Skeletal muscle tissue (tissue), 4 donors: ENCODE data around the gene RBP5. TPM values are rescaled to one million over a fixed set of nuclear protein-coding genes. Genes with fewer than 3 reads are reported as not detected.

Experiments used
- H3K27ac ChIP-seq: one replicate; pipeline ENCODE4 v1.7.0; 2013; ENCODE audit warnings: mild to moderate bottlenecking, low read depth, low read length, inconsistent platforms
- H3K27me3 ChIP-seq, 3 donors: one replicate each; pipeline ENCODE4 v1.7.0; 2013; ENCODE audit warnings: low read length in 3 of 3; ENCODE audit not compliant: control insufficient read depth in 3 of 3, insufficient read depth in 3 of 3
- H3K36me3 ChIP-seq, 3 donors: one replicate each; pipeline ENCODE4 v1.7.0; 2013; ENCODE audit warnings: low read length in 3 of 3; ENCODE audit not compliant: control insufficient read depth in 3 of 3, insufficient read depth in 3 of 3
- H3K4me1 ChIP-seq, 3 donors: one replicate each; pipeline ENCODE4 v1.7.0; 2013; ENCODE audit warnings: low read length in 3 of 3, mild to moderate bottlenecking in 3 of 3; ENCODE audit not compliant: control insufficient read depth in 3 of 3, insufficient read depth in 3 of 3
- H3K4me3 ChIP-seq, 3 donors: one replicate each; pipeline ENCODE4 v1.7.0; 2013; ENCODE audit warnings: low read length in 3 of 3
- H3K9ac ChIP-seq, 3 donors: one replicate each; pipeline ENCODE4 v1.7.0; 2013; ENCODE audit warnings: low read length in 3 of 3, mild to moderate bottlenecking in 3 of 3, moderate library complexity in 2 of 3, low read depth in 1 of 3
- H3K9me3 ChIP-seq, 3 donors: one replicate each; pipeline ENCODE4 v1.7.0; 2013; ENCODE audit warnings: low read length in 3 of 3; ENCODE audit not compliant: control insufficient read depth in 3 of 3
- total RNA-seq: library from RNA; depleted of rRNA; stranded (reverse); fragments of >200 nt; gene quantifications from one replicate; pipeline ENCODE4 v1.2.3, GENCODE V29; 2014
- donor health status: Osteomylitis.

Gene RBP5
- total RNA-seq, 1 donor from 2014 or later: not detected

DNA sequence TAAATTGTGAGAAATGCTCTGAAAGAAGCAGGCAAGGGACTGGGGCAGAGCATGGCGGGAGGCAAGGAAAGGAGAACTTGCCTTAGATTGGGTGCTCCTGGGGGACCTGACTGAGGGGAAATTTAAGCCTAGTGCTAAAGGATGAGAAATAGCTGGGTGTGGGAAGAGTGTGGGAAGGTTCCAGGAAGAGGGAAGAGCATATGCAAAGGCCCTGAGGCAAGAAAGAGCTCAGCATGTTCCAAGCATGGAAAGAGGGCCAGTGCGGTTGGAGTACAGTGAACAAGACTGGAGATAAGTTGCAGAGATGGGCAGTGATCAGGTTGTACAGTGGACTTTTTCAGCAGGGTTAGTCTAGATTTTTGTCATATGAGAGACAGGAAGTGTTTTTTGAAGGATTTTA, 10.5 kb upstream of the RBP5 start:
- H3K27ac ChIP-seq: no peak overlapping the region
- H3K9ac ChIP-seq: no peak overlapping the region
- H3K36me3 ChIP-seq: peaks cover 2 to 40% (median 4%) of the 10 kb centered on the region in 3 donors
- peaks cover 0 to under 1% (median 0%) of the 10 kb centered on the region in 3 donors for H3K4me1 ChIP-seq
- H3K9me3 ChIP-seq: no peaks in the 10 kb centered on the region
- H3K27me3 ChIP-seq: no peaks in the 10 kb centered on the region
- no peak overlapping the region for H3K4me3 ChIP-seq

DNA sequence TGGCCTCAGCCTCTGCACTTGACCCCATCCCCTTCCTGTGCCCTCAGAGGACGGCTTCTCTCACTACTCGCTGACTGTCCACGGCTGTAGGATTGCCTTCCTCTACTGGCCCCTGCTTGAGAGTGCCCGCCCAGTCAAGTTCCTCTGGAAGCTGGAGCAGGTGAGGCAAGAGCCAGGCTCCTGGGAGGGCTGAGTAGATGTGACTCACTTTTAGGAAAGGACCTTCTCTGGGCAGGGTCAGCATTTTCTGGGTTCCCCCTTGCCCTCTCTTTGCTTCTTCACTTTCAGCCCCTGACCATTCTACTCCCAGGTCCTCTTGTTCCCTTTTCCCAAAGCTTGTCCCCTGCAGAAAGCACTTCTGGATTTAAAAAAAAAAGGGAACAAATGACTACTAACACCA, 9.2 kb upstream of the RBP5 start:
- Histone ChIP-seq H3K9me3 (no peaks in the 10 kb centered on the region), H3K27me3 (no peaks in the 10 kb centered on the region), H3K4me1 (no peaks in the 10 kb centered on the region), H3K9ac (no peak overlapping the region), H3K27ac (no peak overlapping the region), H3K4me3 (no peak overlapping the region), H3K36me3 (peaks cover 2 to 43% (median 4%) of the 10 kb centered on the region in 3 donors)

DNA sequence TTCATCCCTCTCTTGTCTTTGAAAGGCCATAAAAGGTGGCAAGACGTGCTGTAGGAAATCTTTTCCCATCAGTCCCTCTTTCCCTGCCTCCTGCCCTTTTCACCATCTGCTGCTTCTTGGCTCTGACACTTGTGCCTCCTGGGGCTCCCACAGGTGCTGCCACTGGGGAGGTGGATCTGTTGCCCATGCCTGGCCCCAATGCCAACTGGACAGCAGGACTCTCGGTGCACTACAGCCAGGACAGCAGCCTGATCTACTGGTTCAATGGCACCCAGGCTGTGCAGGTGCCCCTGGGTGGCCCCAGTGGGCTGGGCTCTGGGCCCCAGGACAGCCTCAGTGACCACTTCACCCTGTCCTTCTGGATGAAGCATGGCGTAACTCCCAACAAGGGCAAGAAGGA, 8.0 kb upstream of the RBP5 start:
- peaks cover 2 to 38% (median 4%) of the 10 kb centered on the region in 3 donors for H3K36me3 ChIP-seq
- peaks cover 0 to 2% (median under 1%) of the 10 kb centered on the region in 3 donors for H3K27me3 ChIP-seq
- no peak overlapping the region for H3K27ac ChIP-seq
- no peaks in the 10 kb centered on the region for H3K4me1 ChIP-seq
- H3K9me3 ChIP-seq: no peaks in the 10 kb centered on the region
- H3K9ac ChIP-seq: no peak overlapping the region
- no peak overlapping the region for H3K4me3 ChIP-seq

DNA sequence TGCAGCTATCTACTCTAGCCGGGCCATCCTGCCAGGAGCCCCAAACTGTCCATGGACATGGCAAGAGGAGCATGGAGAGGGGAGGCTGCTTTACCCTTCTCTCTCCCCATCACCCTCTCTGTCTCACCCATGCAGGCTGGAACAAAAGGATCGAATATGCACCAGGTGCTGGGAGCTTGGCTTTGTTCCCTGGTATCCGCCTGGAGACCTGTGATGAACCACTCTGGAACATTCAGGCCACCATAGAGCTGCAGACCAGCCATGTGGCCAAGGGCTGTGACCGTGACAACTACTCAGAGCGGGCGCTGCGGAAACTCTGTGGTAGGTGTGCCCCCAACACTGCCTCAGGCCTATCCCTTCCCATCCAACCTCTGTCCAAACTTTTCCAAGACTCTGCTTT, 7.4 kb upstream of the RBP5 start:
- H3K36me3 ChIP-seq: peaks cover 2 to 38% (median 4%) of the 10 kb centered on the region in 3 donors
- H3K9me3 ChIP-seq: no peaks in the 10 kb centered on the region
- peaks cover 1 to 5% (median 3%) of the 10 kb centered on the region in 3 donors for H3K4me1 ChIP-seq
- no peak overlapping the region for H3K27ac ChIP-seq
- no peak overlapping the region for H3K9ac ChIP-seq
- no peak overlapping the region for H3K4me3 ChIP-seq
- H3K27me3 ChIP-seq: peaks cover 0 to 6% (median 4%) of the 10 kb centered on the region in 3 donors

DNA sequence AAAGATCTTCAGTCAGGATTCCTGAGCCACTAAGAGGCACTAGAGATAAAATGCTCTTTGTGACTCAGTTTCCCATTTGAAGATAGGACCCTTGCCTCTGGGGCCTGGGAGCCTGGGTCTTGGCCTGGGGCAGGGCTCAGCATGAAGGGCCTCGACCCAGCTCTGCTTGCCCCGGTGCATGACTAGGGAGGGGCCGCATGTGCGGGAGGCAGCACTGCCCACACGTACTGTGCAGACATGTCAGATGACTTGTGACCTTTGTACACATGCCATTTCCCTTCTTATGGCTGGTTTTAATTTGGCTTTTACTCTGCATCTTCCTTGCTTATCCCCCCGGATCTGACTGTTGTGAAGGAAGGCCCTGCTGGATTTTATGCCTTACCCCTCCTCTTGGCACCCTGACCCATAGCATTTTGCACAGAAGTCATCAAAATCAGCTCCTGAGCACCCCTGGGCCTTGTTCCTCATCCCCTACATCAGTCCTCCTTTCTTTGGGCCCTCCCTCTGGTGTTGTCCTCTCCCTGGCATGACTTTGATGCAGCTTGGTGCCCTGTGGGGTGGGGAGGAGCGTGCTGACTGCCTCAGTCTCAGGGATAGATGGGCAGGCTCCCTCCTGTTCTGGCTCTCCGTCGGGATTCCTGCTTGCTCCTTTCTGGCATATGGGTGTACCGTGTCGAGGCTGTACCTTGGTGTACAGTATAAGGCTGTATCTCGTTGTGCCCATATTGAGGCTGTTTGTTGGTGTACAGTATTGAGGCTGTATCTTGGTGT, 5.9 kb upstream of the RBP5 start:
- no peak overlapping the region for H3K4me3 ChIP-seq
- H3K4me1 ChIP-seq: peaks cover 12 to 16% (median 14%) of the 10 kb centered on the region in 3 donors
- H3K27me3 ChIP-seq: peaks cover 3 to 12% (median 7%) of the 10 kb centered on the region in 3 donors
- no peaks in the 10 kb centered on the region for H3K9me3 ChIP-seq
- peaks cover 2 to 36% (median 4%) of the 10 kb centered on the region in 3 donors for H3K36me3 ChIP-seq
- no peak overlapping the region for H3K27ac ChIP-seq
- no peak overlapping the region for H3K9ac ChIP-seq

DNA sequence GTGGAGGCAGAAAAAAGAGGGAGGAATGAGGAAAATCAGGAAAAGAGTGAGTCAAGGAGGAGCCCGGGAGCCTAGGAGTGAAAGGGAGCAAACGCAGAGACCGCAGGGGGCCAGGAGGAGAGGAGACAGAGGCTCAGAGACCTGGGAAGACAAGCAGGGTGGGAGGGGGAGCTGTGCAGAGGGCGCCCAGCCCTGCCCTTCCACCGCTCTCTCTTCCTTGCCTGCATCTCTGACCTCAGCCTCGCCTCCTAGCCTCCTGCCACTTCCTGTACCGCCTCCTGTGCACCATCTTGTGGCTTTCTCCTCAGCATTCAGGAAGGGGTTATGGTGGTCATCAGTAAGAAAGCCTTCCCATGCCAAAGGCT, 2.8 kb upstream of the RBP5 start:
- Histone ChIP-seq H3K4me3 (peak overlapping the region in 2 of 3 donors; percentile 0 to 70), H3K9me3 (no peaks in the 10 kb centered on the region), H3K27me3 (peaks cover 21 to 33% (median 27%) of the 10 kb centered on the region in 3 donors), H3K4me1 (peaks cover 20 to 30% (median 30%) of the 10 kb centered on the region in 3 donors), H3K36me3 (peaks cover 0 to 24% (median 4%) of the 10 kb centered on the region in 3 donors), H3K27ac (no peak overlapping the region), H3K9ac (no peak overlapping the region)

DNA sequence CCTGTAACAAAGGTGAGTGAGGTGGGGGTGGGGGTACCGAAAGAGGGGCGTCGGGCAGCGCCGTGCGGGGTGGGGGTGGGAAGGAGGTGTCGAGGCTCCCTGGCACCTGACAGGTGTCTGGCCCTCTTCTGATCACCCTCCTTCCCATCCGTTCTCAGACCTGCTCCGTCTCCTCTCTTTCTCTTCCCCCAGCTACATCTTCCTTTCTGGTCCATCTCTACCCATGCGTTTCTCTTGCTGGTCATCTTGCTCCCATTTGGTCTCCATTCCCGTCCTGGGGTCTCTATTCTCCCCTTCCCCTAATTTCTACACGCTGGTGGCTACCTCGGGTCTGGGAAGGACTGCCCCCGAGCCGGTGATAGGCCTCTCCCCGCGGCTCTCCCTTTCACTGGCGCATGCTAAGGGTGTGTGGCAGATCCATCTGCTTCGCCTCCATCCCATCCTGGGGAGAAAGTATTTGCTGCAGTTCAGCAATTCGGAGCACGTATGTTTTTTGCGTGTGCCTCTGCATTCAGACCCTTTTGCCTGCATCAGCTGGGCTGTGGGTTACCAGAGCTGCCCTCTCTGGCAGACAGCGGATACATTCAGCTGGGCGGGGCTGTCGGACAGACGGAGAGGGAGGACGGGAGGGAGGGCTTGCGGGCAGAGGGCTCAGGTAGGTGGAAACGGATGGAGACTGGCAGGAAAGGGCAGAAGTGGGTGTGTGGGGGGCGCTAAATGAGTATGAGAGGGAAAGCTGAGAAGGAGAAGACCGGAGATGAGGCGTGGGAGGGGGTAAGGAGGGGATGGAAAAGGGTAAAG, 2.2 kb upstream of the RBP5 start:
- peaks cover 20 to 30% (median 30%) of the 10 kb centered on the region in 3 donors for H3K4me1 ChIP-seq
- peak overlapping the region; percentile 70 to 75 (median 72) for H3K4me3 ChIP-seq
- peaks cover 0 to 18% (median 4%) of the 10 kb centered on the region in 3 donors for H3K36me3 ChIP-seq
- H3K9ac ChIP-seq: peak overlapping the region; percentile 61 to 70 (median 65)
- peaks cover 21 to 33% (median 27%) of the 10 kb centered on the region in 3 donors for H3K27me3 ChIP-seq
- no peaks in the 10 kb centered on the region for H3K9me3 ChIP-seq
- peak overlapping the region; percentile 56 for H3K27ac ChIP-seq

DNA sequence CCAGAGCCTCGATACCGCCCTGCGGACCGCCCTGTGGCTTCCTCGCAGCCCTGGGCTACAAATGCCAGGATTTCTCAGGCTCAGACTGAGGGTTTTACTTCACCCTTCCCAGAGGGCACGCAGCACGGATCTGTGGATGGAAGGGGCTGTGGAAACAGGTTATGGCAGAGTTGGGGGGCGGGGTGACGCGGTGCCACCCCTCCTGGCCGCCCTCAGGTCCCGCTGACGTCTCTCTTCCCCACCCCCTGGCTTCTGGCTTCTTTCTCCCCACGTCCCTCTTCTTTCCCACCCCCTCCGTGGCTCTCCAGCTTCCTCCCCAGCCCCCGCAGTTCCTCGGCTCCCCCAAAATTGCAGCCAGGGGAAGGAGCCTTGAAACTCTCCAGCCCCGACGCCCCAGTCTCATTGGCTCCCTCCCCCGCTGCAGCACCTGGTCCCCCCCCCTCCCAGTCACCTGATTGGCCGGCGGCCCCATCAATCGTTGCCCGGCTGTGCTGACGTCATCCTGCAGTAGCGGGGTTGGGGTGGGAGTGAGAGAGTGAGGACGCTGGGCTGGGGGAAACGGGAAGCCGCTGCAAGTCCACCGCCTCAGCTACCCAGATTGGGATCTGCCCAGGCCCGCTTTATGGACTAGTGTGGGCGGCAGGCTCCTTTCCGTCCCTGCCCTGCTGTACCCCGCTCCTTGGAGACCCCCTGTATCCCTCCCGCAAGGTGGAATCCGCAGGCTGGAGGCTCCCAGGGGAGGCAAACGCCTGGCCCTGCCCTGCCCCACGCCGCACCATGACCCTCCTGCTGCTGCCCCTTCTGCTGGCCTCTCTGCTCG, 1.4 kb upstream of the RBP5 start, which contains the start of gene CLSTN3:
CLSTN3 (plus strand) TSS at position 500 of the 820 bp plus-strand sequence; CDS start at position 778, 278 bp downstream.
- H3K27ac ChIP-seq: peak within 1 kb of the TSS; percentile 56
- H3K9ac ChIP-seq: peak within 1 kb of the TSS; percentile 61 to 75 (median 74)
- H3K9me3 ChIP-seq: no peaks in the 10 kb centered on the region
- H3K36me3 ChIP-seq: peaks cover 0 to 10% (median 4%) of the 10 kb centered on the region in 3 donors
- H3K27me3 ChIP-seq: peaks cover 21 to 33% (median 27%) of the 10 kb centered on the region in 3 donors
- peak within 1 kb of the TSS; percentile 70 to 79 (median 72) for H3K4me3 ChIP-seq
- peaks cover 20 to 30% (median 30%) of the 10 kb centered on the region in 3 donors for H3K4me1 ChIP-seq

DNA sequence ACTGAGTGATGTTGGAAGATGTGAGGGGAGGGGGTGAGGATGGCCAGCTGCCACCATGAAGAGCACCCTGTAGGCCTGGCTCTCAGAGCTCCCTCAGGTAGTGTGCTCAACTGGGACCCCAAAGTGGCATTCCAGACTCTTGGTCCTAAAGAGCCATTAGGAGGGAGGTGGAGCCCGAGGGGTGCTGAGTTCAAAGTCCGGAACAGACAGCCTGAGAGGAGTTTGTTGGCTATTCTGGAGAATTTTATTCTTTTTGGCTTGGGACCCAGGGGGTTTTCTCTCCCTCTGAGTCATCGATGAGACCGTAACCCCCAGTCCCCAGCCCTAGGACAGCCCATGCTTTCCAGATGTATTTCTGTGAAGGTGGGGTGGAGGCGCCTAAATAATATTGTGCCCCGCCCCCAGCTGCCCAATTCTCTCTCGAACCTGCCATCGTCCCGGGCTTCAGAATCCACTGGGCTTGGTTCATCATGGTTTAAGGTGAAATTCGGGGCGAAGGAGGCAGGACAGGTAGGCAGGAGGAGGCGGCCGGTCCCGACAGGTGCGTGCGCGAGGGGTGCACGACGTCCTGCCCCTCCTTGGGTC, 690 bp upstream of the RBP5 start:
- Histone ChIP-seq H3K4me1 (peaks cover 20 to 30% (median 30%) of the 10 kb centered on the region in 3 donors), H3K4me3 (peak overlapping the region; percentile 69 to 79 (median 70)), H3K9ac (peak overlapping the region; percentile 38 to 75 (median 74)), H3K27me3 (peaks cover 21 to 33% (median 27%) of the 10 kb centered on the region in 3 donors), H3K9me3 (no peaks in the 10 kb centered on the region), H3K27ac (peak overlapping the region; percentile 56), H3K36me3 (peaks cover 0 to 4% (median 4%) of the 10 kb centered on the region in 3 donors)
